Measurements from ENCODE around the gene CASZ1. TPM values are rescaled to one million over a fixed set of nuclear protein-coding genes. Genes with fewer than 3 reads are reported as not detected.

The CASZ1 gene
- total and polyA plus RNA-seq, 9 of the 15 experiments (the other 6 are each of a cell fraction or from before 2014, with no cell fraction given): 0.01 to 4.0 (median 0.76) TPM; not detected in 1

DNA sequence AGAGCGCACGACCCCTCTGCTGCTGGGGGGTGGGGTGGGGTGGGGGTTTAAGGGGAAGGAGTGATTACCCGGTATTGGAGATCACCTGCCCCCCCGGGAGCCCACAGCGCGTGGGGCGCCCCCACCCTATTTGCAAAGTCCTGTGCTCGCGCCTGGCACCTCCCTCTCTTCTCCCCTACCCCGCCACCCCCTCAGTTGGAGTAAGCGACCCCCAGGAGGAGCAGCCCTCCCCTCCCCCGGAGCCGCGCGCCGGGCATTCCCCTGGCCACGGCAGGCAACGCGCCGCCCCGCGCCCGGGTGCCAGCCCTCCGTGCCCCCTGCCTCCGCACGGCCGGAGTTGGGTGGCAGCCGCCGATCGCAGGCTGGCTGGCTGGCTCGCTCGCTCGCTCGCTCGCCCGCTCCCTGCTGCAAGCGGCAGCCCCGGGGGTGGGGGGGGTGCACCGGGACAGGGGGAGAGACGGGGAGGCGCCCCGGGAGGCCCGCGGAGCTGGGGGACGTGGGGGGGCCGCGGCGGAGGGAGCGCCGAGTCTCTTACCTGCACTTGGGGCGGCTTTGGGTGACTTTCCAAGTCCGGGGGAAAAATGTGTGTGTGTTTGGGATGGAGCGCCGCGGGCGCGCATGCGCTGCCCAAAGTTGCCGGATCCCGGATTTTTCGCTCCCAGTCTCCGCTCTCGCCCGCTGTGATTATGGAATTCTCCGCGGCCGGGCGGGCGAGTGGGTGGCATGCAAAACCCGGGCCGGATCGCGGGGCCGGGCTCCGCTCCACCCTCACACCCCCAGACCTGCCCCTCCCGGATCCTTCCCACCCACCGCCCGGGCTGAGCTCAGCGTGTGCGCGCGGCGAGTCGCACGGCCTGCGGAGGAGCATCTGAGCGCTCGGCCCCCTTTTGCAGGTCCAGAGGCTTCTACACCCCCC is at the start of gene CASZ1 (continued):
- TF ChIP-seq, protein P1, sequence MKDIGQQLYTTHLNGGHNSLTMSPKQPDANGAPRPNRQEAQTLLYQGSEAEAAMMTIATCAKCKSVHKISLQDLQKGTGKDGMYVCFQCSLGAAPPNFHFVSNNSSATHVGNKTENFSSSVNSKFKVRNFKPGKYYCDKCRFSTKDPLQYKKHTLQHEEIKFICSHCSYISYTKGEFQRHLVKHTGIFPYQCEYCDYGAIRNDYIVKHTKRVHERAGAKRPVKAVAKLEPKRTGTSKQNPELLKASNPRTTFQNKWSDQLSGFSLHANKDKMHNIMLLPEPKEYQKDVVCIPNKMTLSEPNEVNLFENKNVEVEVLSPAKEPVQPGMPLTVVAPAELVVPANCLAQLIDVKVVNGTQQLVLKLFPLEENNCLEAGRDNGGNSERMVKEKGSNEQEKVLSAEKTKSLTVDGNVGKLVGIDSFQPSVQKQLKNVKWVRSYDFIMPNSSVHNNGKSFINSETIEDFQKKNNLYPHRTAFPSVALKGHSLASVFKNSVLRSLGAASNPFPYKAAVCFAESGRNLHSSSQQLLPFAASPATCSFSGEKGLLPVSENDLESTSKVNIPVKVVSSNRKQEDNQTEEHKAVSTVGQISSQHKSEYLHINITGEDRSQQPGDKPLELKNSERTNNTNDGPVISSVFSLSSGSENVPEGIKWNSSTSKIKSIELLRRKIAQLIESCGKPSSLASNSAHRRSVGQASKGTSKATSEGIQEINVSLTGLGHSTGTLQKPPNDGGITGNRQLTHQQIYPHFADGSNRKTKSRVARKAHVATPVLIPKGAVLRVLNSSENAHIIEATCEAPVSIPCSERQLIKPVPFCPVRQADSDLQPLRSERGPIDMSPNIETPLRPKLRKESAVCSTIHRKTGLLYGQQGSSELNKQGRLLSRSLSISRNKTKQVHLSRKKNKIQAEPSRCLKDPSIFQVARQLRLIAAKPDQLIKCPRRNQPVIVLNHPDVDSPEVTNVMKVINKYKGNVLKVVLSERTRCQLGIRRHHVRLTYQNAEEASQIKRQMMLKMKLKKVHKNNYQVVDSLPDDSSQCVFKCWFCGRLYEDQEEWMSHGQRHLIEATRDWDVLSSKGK (CRISPR knock-in tag; IDR thresholded peaks at IDR 0.05): no peak
- TF ChIP-seq U2AF2 (optimal IDR thresholded peaks at IDR 0.05; ENCODE audit: low read depth, low read length) (no peak), NR1H2 (CRISPR knock-in tag; IDR thresholded peaks at IDR 0.05) (no peak), ZNF3 (CRISPR knock-in tag; IDR thresholded peaks at IDR 0.05) (no peak), ZBTB7A (IDR thresholded peaks at IDR 0.05; ENCODE audit: borderline replicate concordance, control insufficient read depth, low read depth, low read length) (no peak), JUNB (CRISPR knock-in tag; conservative IDR thresholded peaks at IDR 0.05) (no peak), GABPB1 (CRISPR knock-in tag; IDR thresholded peaks at IDR 0.05) (peak; percentile 60), ZNF668 (CRISPR knock-in tag; IDR thresholded peaks at IDR 0.05) (no peak), ZNF316 (IDR thresholded peaks at IDR 0.05) (no peak), FIP1L1 (IDR thresholded peaks at IDR 0.05; ENCODE audit: low read depth, low read length, poor library complexity, severe bottlenecking) (peak; percentile 15), XRCC5 (IDR thresholded peaks at IDR 0.05; ENCODE audit: low read depth, low read length) (0 out of 2 replicates have a peak, but pooled peaks have one; percentile 33), ZFP30 (CRISPR knock-in tag; IDR thresholded peaks at IDR 0.05; ENCODE audit: borderline replicate concordance) (no peak), RCOR1 (IDR thresholded peaks at IDR 0.05; ENCODE audit: borderline replicate concordance in 1 of 2, low read depth in 2 of 2, low read length in 2 of 2) (peak in 1 of 2 experiments; percentile 45; a peak in 1 of 4 replicates), ID3 (CRISPR knock-in tag; IDR thresholded peaks at IDR 0.05) (no peak), ID3 (tag; IDR thresholded peaks at IDR 0.05) (no peak), SNAPC5 (CRISPR knock-in tag; IDR thresholded peaks at IDR 0.05) (no peak), KLF1 (tag; IDR thresholded peaks at IDR 0.05) (no peak), MTA3 (IDR thresholded peaks at IDR 0.05; ENCODE audit: borderline replicate concordance) (no peak), ZNF695 (CRISPR knock-in tag; IDR thresholded peaks at IDR 0.05) (no peak), FOXM1 (IDR thresholded peaks at IDR 0.05; ENCODE audit: low read depth) (peak; percentile 76; the same call in 1 of the 2 replicates), FOXM1 (CRISPR knock-in tag; IDR thresholded peaks at IDR 0.05; ENCODE audit: low read depth) (no peak), POLR3G (IDR thresholded peaks at IDR 0.05; ENCODE audit: extremely low read depth, insufficient read length, insufficient replicate concordance) (no peak), FOXP1 (CRISPR knock-in tag; IDR thresholded peaks at IDR 0.05) (no peak), ZBED1 (IDR thresholded peaks at IDR 0.05) (no peak)
- TF ChIP-seq, protein P2, sequence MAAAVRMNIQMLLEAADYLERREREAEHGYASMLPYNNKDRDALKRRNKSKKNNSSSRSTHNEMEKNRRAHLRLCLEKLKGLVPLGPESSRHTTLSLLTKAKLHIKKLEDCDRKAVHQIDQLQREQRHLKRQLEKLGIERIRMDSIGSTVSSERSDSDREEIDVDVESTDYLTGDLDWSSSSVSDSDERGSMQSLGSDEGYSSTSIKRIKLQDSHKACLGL (CRISPR knock-in tag; IDR thresholded peaks at IDR 0.05; ENCODE audit: borderline replicate concordance, poor library complexity, severe bottlenecking): no peak
